ENCODE results near the gene UBE2H. TPM values are rescaled to one million over a fixed set of nuclear protein-coding genes. Genes with fewer than 3 reads are reported as not detected.

The UBE2H gene
- total and polyA plus RNA-seq, 4 donors = 11.9 to 84.2 (median 23.7) TPM

- peak overlapping the region; percentile 55 to 94 (median 87) for H3K4me3 ChIP-seq (ENCODE audit: low read depth in 1 of 3, low read length in 3 of 3)
- H3K4me1 ChIP-seq (ENCODE audit: control insufficient read depth in 4 of 4, insufficient read depth in 4 of 4, low read length in 3 of 4) = peaks cover 8 to 39% (median 27%) of the 10 kb centered on the region in 4 donors
- peak; percentile 68 for DNase-seq (ENCODE audit: low spot score)
- no peaks in the 10 kb centered on the region for H3K27me3 ChIP-seq (ENCODE audit: control insufficient read depth in 4 of 4, insufficient read depth in 4 of 4, low read length in 3 of 4)
- H3K9me3 ChIP-seq (ENCODE audit: control insufficient read depth in 4 of 4, low read length in 3 of 4) = no peaks in the 10 kb centered on the region
- under 1% methylated on average over 43 of the region's 43 CpGs for WGBS
- TF ChIP-seq REST (IDR thresholded peaks at IDR 0.05) (peak; percentile 4), ZBTB33 (IDR thresholded peaks at IDR 0.05) (no peak), HNF4A (conservative IDR thresholded peaks at IDR 0.05) (no peak), MAX (IDR thresholded peaks at IDR 0.05) (no peak), RXRA (IDR thresholded peaks at IDR 0.05) (peak; percentile 6 to 8), EGR1 (IDR thresholded peaks at IDR 0.05; ENCODE audit: low read depth in 2 of 2) (no peak), GABPA (IDR thresholded peaks at IDR 0.05 in 1 of 2, conservative IDR thresholded peaks at IDR 0.05 in 1 of 2) (no peak)
- no peaks in the 10 kb centered on the region for H3K36me3 ChIP-seq (ENCODE audit: control insufficient read depth in 4 of 4, insufficient read depth in 3 of 4, low read depth in 1 of 4, low read length in 3 of 4)
- H3K27ac ChIP-seq (ENCODE audit: low read depth in 1 of 2, low read length in 2 of 2) = peak overlapping the region; percentile 89 to 98
- H3K9ac ChIP-seq (ENCODE audit: low read depth in 1 of 2, low read length in 2 of 2) = peak overlapping the region; percentile 90 to 92
These were observed 591 bp downstream of the UBE2H start for GRCh38 chr7:129952086-129952652.

GRCh38 chr7:129951226-129952085 lies 1.3 kb downstream of the UBE2H start:
- no peaks in the 10 kb centered on the region for H3K9me3 ChIP-seq (ENCODE audit: control insufficient read depth in 4 of 4, low read length in 3 of 4)
- TF ChIP-seq RAD21 (IDR thresholded peaks at IDR 0.05) = peak in 1 of 2 donors; percentile 7
- no peak for TF ChIP-seq ZBTB33 (IDR thresholded peaks at IDR 0.05)
- H3K27me3 ChIP-seq (ENCODE audit: control insufficient read depth in 4 of 4, insufficient read depth in 4 of 4, low read length in 3 of 4) = no peaks in the 10 kb centered on the region
- H3K9ac ChIP-seq (ENCODE audit: low read depth in 1 of 2, low read length in 2 of 2) = peak overlapping the region; percentile 90 to 92
- peaks cover 9 to 43% (median 34%) of the 10 kb centered on the region in 4 donors for H3K4me1 ChIP-seq (ENCODE audit: control insufficient read depth in 4 of 4, insufficient read depth in 4 of 4, low read length in 3 of 4)
- peak overlapping the region; percentile 55 to 94 (median 87) for H3K4me3 ChIP-seq (ENCODE audit: low read depth in 1 of 3, low read length in 3 of 3)
- H3K27ac ChIP-seq (ENCODE audit: low read depth in 1 of 2, low read length in 2 of 2) = peak overlapping the region; percentile 89 to 98
- DNase-seq (ENCODE audit: low spot score) = peak; percentile 59
- no peaks in the 10 kb centered on the region for H3K36me3 ChIP-seq (ENCODE audit: control insufficient read depth in 4 of 4, insufficient read depth in 3 of 4, low read depth in 1 of 4, low read length in 3 of 4)
- under 1% methylated on average over 8 of the region's 8 CpGs for WGBS
